ENCODE data around the gene KRAS.
A peak's percentile ranks its signal among the peaks of the same experiment; 100 is the strongest.

KRAS gene

GRCh38 chr12:25256005-25256404 is 5.3 kb upstream of the KRAS start:
- H3K27ac ChIP-seq, result no peak overlapping the region
- TF ChIP-seq ZFX (IDR thresholded peaks at IDR 0.05), result no peak

GRCh38 chr12:25254271-25254880 is 3.6 kb upstream of the KRAS start:
- TF ChIP-seq CTCF (conservative IDR thresholded peaks at IDR 0.05), result no peak
- TF ChIP-seq ZFX (IDR thresholded peaks at IDR 0.05), result no peak
- H3K27ac ChIP-seq, result no peak overlapping the region

- no peak overlapping the region for H3K27ac ChIP-seq
These were observed 2.8 kb upstream of the KRAS start for GRCh38 chr12:25253371-25254068.

GRCh38 chr12:25252946-25253345 is 2.2 kb upstream of the KRAS start:
- H3K27ac ChIP-seq, result no peak overlapping the region
- TF ChIP-seq ZFX (IDR thresholded peaks at IDR 0.05) (no peak), CTCF (conservative IDR thresholded peaks at IDR 0.05) (no peak)

More at GRCh38 chr12:25253371-25254068, 2.8 kb upstream of the KRAS start:
- TF ChIP-seq CTCF (conservative IDR thresholded peaks at IDR 0.05), result no peak
- no peak for TF ChIP-seq ZFX (IDR thresholded peaks at IDR 0.05)

GRCh38 chr12:25251769-25252168 is 1.0 kb upstream of the KRAS start:
- peak overlapping the region; percentile 84 for H3K27ac ChIP-seq
- TF ChIP-seq ZFX (IDR thresholded peaks at IDR 0.05), result no peak
- no peak for TF ChIP-seq CTCF (conservative IDR thresholded peaks at IDR 0.05)

GRCh38 chr12:25249931-25250738 is 594 bp downstream of the KRAS start:
- H3K27ac ChIP-seq, result peak overlapping the region; percentile 84
- TF ChIP-seq ZFX (IDR thresholded peaks at IDR 0.05), result 0 out of 2 replicates have a peak, but pooled peaks have one; percentile 17
- TF ChIP-seq CTCF (conservative IDR thresholded peaks at IDR 0.05), result no peak

GRCh38 chr12:25248732-25249131 is 2.0 kb downstream of the KRAS start:
- no peak overlapping the region for H3K27ac ChIP-seq
- TF ChIP-seq ZFX (IDR thresholded peaks at IDR 0.05) (no peak), CTCF (conservative IDR thresholded peaks at IDR 0.05) (no peak)

Measured in C4-2B (cell line).